T-cell (primary cell): ENCODE data around the gene PTX4. TPM values are rescaled to one million over a fixed set of nuclear protein-coding genes. Genes with fewer than 3 reads are reported as not detected.

Source experiments
- ATAC-seq, 4 experiments: fragments of 200-7000 bp in 3 of 4; fragments of 150-1000 bp in 1 of 4; cut with Tn5 transposase; replicated peaks in 1 of 4; 1 replicate in 3 of 4; 2 replicates in 1 of 4; pipeline ENCODE4 v1.10.0; 2021; ENCODE audit warnings: moderate library complexity in 3 of 4, mild to moderate bottlenecking in 2 of 4, moderate number of reproducible peaks in 1 of 4
- CTCF ChIA-PET, 2 donors: fragments of 300-600 bp; sonication (Branson Sonifier 250); formaldehyde crosslinking; loops; one replicate each; lab custom pipeline; 2022; ENCODE audit warnings: antibody characterized with exemption in 2 of 2; lab: Charles Lee
- POLR2A ChIA-PET, 2 donors: fragments of 300-600 bp; sonication (Branson Sonifier 250); formaldehyde crosslinking; loops; one replicate each; lab custom pipeline; 2022; ENCODE audit warnings: antibody characterized with exemption in 2 of 2; lab: Charles Lee
- DNase-seq, 35 experiments: peaks; one replicate each; pipeline versions ENCODE4 v3.0.0 to v3.0.0-alpha.2; 2013 to 2023
- H3K27ac ChIP-seq: one replicate; pipeline ENCODE4 v1.5.1; 2013; ENCODE audit warnings: low read length
- H3K27me3 ChIP-seq, 2 experiments: replicated peaks in 1 of 2; 1 replicate in 1 of 2; 2 replicates in 1 of 2; pipeline versions ENCODE4 v1.6.1 to v1.7.0; 2013; ENCODE audit warnings: low read length in 1 of 2, mixed read lengths in 1 of 2; ENCODE audit not compliant: control insufficient read depth in 2 of 2, insufficient read depth in 2 of 2; ENCODE audit errors: extremely low read depth in 1 of 2
- H3K36me3 ChIP-seq, 2 donors: 1 replicate in 1 of 2; 2 replicates in 1 of 2; pipeline versions ENCODE4 v1.6.1 to v1.7.0; 2013; ENCODE audit warnings: low read length in 1 of 2; ENCODE audit not compliant: control insufficient read depth in 2 of 2, insufficient read depth in 1 of 2; ENCODE audit errors: extremely low read depth in 1 of 2
- H3K4me1 ChIP-seq, 2 experiments: 1 replicate in 1 of 2; 2 replicates in 1 of 2; pipeline versions ENCODE4 v1.6.1 to v1.7.0; 2013; ENCODE audit warnings: low read length in 2 of 2, mixed read lengths in 1 of 2; ENCODE audit not compliant: insufficient read depth in 2 of 2, control insufficient read depth in 1 of 2; ENCODE audit errors: extremely low read depth in 1 of 2
- H3K4me3 ChIP-seq, 2 donors: 1 replicate in 1 of 2; 2 replicates in 1 of 2; pipeline versions ENCODE4 v1.5.1 to v1.7.0; 2013; ENCODE audit warnings: mild to moderate bottlenecking in 2 of 2, low read length in 1 of 2, moderate library complexity in 1 of 2; ENCODE audit not compliant: control insufficient read depth in 1 of 2; ENCODE audit errors: extremely low read depth in 1 of 2
- H3K9me3 ChIP-seq: 2 replicates; pipeline ENCODE4 v1.7.0; 2013
- H3K27ac Mint-ChIP-seq, 2 donors: one replicate each; pipeline ENCODE4 v1.8.0; 2020 to 2021; ENCODE audit warnings: mild to moderate bottlenecking in 2 of 2, mixed read lengths in 2 of 2
- H3K27me3 Mint-ChIP-seq, 2 donors: one replicate each; pipeline ENCODE4 v1.8.0; 2021 to 2022; ENCODE audit warnings: mixed read lengths in 2 of 2
- H3K36me3 Mint-ChIP-seq: one replicate; pipeline ENCODE4 v1.8.0; 2021; ENCODE audit warnings: mixed read lengths
- H3K4me1 Mint-ChIP-seq, 3 donors: one replicate each; pipeline ENCODE4 v1.8.0; 2020 to 2022; ENCODE audit warnings: mixed read lengths in 3 of 3, mild to moderate bottlenecking in 1 of 3
- H3K4me3 Mint-ChIP-seq, 3 donors: one replicate each; pipeline ENCODE4 v1.8.0; 2020 to 2022; ENCODE audit warnings: mild to moderate bottlenecking in 3 of 3, mixed read lengths in 3 of 3, moderate library complexity in 3 of 3
- H3K9me3 Mint-ChIP-seq, 3 donors: one replicate each; pipeline ENCODE4 v1.8.0; 2020 to 2022; ENCODE audit warnings: mixed read lengths in 3 of 3
- WGBS: methylation state at CpG from one replicate; pipeline ENCODE4 v1.1.5; 2013; ENCODE audit warnings: missing lambda C conversion rate; ENCODE audit not compliant: insufficient coverage; 5-methylcytosine and 5-hydroxymethylcytosine counted together
- total RNA-seq, 35 experiments: library from RNA in 6 of 35; stranded (reverse) in 6 of 35; fragments of 120-200 nt in 1 of 35; gene quantifications; one replicate each; pipeline versions ENCODE4 v1.2.1 to v1.2.4 and lab custom pipeline; 2013 to 2026

PTX4 gene
- total RNA-seq, 5 donors from 2014 or later (not counting 1 experiment from before 2014, with no cell fraction given) = 0.26 TPM; not detected in 4

GRCh38 chr16:1514507-1514906 lies 25.8 kb upstream of the PTX4 start:
- Mint-ChIP-seq H3K9me3 (peaks cover 7% of the 10 kb centered on the region in 3 donors), H3K4me1 (no peaks in the 10 kb centered on the region), H3K4me3 (no peak overlapping the region), H3K27me3 (no peaks in the 10 kb centered on the region), H3K36me3 (peaks cover 8% of the 10 kb centered on the region), H3K27ac (no peak overlapping the region)
- 100% methylated on average over 1 of the region's 3 CpGs for WGBS
- ChIA-PET CTCF (no interaction called here), POLR2A (interaction anchor here in 1 of 2 donors (0.6 kb wide), 1 partner anchor 124 kb away, joined by 4 read pairs; no protein-coding TSS in a partner anchor)
- ATAC-seq (no peak), DNase-seq (no peak)
- Histone ChIP-seq H3K36me3 (peaks cover 10 to 11% of the 10 kb centered on the region in 2 donors), H3K4me3 (no peak overlapping the region), H3K27ac (no peak overlapping the region), H3K27me3 (no peaks in the 10 kb centered on the region), H3K9me3 (peaks cover 2% of the 10 kb centered on the region), H3K4me1 (no peaks in the 10 kb centered on the region)

- WGBS = 97% methylated on average over 14 of the region's 15 CpGs
These were observed 24.0 kb upstream of the PTX4 start for GRCh38 chr16:1512774-1513173.

DNA sequence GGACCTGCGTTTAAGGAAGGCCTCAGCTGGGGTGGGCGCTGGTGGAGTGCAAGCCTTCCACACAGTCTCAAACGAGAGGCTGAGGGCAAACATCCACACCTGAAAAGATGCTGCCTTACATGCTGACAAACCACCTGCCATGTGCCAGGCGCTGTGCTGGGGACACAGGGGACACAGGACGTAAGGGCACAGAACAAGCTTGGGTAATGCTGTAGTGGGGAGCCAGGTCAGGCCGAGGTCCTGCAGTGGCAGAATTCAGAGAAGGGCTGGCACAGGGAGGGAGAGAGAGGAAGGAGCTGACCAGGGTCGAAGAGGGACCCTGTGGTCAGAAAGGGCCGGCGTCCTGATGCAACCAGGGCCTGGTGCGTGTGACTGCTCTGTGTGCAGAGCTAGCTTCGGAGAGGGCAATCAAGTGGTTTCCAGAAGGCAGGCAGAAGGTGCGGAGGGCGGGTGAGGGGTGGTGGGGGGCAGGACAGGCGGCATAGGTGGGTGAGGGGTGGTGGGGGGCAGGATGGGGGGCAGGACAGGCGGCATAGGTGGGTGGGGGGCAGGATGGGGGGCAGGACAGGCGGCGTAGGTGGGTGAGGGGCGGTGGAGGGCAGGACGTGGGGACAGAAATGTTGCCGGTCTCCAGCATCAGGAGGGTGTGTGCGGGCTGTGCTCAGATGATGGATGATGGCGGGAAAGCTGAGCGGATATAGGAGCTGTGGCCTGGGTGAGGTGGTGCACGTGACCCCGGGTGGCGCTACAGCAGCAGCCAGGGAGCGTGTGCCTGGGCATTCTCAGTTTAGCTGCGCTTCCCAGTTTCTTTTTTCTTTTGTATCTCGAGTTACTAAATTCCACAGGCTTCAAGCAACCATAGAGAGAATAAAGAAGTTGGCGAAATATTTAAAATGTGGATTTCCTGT lies 23.2 kb upstream of the PTX4 start:
- no peaks in the 10 kb centered on the region for H3K4me1 Mint-ChIP-seq
- Histone ChIP-seq H3K27me3 (no peaks in the 10 kb centered on the region), H3K9me3 (peaks cover 2% of the 10 kb centered on the region), H3K4me3 (no peak overlapping the region), H3K27ac (no peak overlapping the region), H3K36me3 (peaks cover 5 to 9% of the 10 kb centered on the region in 2 donors), H3K4me1 (no peaks in the 10 kb centered on the region)
- peaks cover 8% of the 10 kb centered on the region for H3K36me3 Mint-ChIP-seq
- ATAC-seq (no peak), DNase-seq (no peak)
- POLR2A ChIA-PET = no interaction called here
- H3K9me3 Mint-ChIP-seq = peaks cover 7% of the 10 kb centered on the region in 3 donors
- H3K27me3 Mint-ChIP-seq = no peaks in the 10 kb centered on the region
- CTCF ChIA-PET = no interaction called here
- no peak overlapping the region for H3K4me3 Mint-ChIP-seq
- 74% methylated on average over 14 of the region's 30 CpGs for WGBS
- no peak overlapping the region for H3K27ac Mint-ChIP-seq

More at GRCh38 chr16:1512774-1513173, 24.0 kb upstream of the PTX4 start:
- H3K36me3 Mint-ChIP-seq = peaks cover 8% of the 10 kb centered on the region
- DNase-seq (no peak), ATAC-seq (no peak)
- H3K4me3 ChIP-seq = no peak overlapping the region
- H3K4me3 Mint-ChIP-seq = no peak overlapping the region
- ChIA-PET CTCF (no interaction called here), POLR2A (no interaction called here)
- no peak overlapping the region for H3K27ac Mint-ChIP-seq
- no peaks in the 10 kb centered on the region for H3K27me3 Mint-ChIP-seq
- no peaks in the 10 kb centered on the region for H3K4me1 ChIP-seq
- peaks cover 2% of the 10 kb centered on the region for H3K9me3 ChIP-seq
- H3K9me3 Mint-ChIP-seq = peaks cover 7% of the 10 kb centered on the region in 3 donors
- no peaks in the 10 kb centered on the region for H3K27me3 ChIP-seq
- H3K27ac ChIP-seq = no peak overlapping the region
- H3K4me1 Mint-ChIP-seq = no peaks in the 10 kb centered on the region
- peaks cover 5 to 9% of the 10 kb centered on the region in 2 donors for H3K36me3 ChIP-seq

DNA sequence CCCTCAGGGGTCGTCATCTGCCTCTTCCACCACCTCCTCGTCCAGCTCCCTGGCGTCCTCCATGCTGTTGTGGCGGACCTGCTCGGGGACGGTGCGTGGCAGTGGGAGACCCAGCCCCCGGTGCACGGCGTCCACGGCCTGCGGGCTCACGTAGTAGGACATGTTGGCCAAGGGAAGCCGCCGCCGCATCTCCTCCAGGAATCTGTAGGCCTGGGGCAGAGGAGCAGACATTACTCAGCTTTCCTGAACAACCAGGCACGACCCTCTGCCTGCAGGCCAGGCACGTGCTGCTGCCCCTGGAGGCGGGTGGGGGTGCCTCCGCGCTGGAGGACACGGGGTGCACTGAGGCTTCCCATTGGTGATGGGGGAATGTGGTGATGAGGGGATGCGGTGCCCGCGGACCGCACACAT lies 22.2 kb upstream of the PTX4 start:
- peaks cover 9% of the 10 kb centered on the region in 2 donors for H3K36me3 ChIP-seq
- DNase-seq (no peak), ATAC-seq (no peak)
- 94% methylated on average over 22 of the region's 26 CpGs for WGBS
- Mint-ChIP-seq H3K36me3 (peaks cover 8% of the 10 kb centered on the region), H3K9me3 (peaks cover 7% of the 10 kb centered on the region in 3 donors), H3K27ac (no peak overlapping the region), H3K4me1 (no peaks in the 10 kb centered on the region), H3K4me3 (no peak overlapping the region), H3K27me3 (no peaks in the 10 kb centered on the region)
- ChIA-PET POLR2A (no interaction called here), CTCF (no interaction called here)
- H3K9me3 ChIP-seq = peaks cover 2% of the 10 kb centered on the region
- no peaks in the 10 kb centered on the region for H3K27me3 ChIP-seq
- no peak overlapping the region for H3K27ac ChIP-seq
- no peaks in the 10 kb centered on the region for H3K4me1 ChIP-seq
- no peak overlapping the region for H3K4me3 ChIP-seq

DNA sequence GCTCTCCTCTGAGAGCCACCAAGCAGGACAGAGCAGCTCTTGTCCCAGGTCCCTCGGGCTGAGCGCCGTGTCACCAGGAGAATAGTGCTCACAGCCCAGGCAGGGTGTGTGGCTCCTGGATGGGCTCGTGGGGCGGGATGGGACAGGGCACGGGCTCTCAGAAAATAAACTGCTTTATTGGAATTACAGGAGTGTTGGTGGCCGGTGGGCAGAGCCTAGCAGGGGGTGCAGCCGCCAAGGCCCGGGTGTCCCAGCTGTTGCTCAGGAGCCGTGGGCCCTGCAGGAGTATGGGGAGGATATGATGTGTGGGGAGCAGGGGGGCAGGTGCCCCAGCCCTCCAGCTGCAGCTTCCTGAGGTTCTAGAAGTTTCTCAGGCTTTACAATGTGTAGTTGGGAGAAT lies 21.5 kb upstream of the PTX4 start:
- ChIA-PET CTCF (no interaction called here), POLR2A (no interaction called here)
- no peaks in the 10 kb centered on the region for H3K27me3 Mint-ChIP-seq
- peaks cover 7% of the 10 kb centered on the region in 3 donors for H3K9me3 Mint-ChIP-seq
- Histone ChIP-seq H3K27me3 (no peaks in the 10 kb centered on the region), H3K4me1 (no peaks in the 10 kb centered on the region), H3K36me3 (peaks cover 9% of the 10 kb centered on the region in 2 donors), H3K27ac (no peak overlapping the region), H3K4me3 (no peak overlapping the region), H3K9me3 (peaks cover 2% of the 10 kb centered on the region)
- no peak overlapping the region for H3K27ac Mint-ChIP-seq
- 99% methylated on average over 7 of the region's 10 CpGs for WGBS
- peaks cover 8% of the 10 kb centered on the region for H3K36me3 Mint-ChIP-seq
- no peaks in the 10 kb centered on the region for H3K4me1 Mint-ChIP-seq
- no peak overlapping the region for H3K4me3 Mint-ChIP-seq
- ATAC-seq (no peak), DNase-seq (no peak)

DNA sequence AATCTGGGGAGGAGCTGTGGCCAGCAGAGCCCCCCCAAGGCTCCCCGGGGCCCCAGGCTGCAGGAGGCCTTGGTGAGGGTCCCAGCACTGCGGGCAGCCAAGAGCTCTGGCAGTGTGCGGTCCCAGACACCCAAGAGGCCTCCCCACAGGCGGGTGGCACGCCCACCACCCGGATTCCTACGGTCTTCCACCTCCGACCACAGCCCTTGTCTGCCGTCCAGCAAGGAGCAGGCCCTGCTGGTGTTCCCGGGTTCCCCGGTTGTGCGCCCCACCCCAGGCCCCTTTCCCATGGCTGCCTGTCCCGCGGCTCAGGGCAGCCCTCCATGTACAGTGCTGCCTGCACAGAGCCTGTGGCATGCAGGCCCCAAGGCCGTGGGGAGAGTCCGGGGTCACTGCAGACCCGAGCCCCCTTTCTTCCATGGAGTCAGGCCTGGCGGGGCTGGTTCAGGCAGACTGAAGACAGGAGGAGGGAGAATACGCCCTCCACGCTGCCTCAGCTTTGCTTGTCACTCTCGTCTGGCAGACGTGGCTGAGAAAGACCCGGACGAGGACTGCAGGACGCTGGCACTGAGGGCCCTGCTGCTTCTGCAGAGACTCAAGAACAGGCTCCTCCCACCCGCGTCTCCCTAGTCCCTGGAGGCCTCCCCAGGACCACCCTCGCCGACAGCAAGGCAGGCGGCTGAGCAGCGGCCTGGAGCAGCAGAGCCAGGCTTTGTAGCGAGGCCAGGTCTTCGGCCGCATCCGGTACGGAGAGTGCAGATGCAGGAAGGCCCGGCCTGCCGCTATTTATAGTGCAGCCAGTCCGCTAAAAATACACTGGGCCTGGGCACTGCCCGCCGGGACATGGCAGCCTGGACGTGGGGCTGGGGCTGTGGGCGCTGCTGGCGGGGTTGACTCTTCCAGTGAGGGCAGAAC lies 20.8 kb upstream of the PTX4 start:
- ChIA-PET POLR2A (no interaction called here), CTCF (no interaction called here)
- H3K27ac Mint-ChIP-seq = no peak overlapping the region
- no peaks in the 10 kb centered on the region for H3K27me3 Mint-ChIP-seq
- WGBS = 92% methylated on average over 42 of the region's 44 CpGs
- no peaks in the 10 kb centered on the region for H3K27me3 ChIP-seq
- H3K36me3 Mint-ChIP-seq = peaks cover 4% of the 10 kb centered on the region
- H3K4me3 Mint-ChIP-seq = no peak overlapping the region
- peaks cover 9% of the 10 kb centered on the region in 2 donors for H3K36me3 ChIP-seq
- H3K4me1 ChIP-seq = no peaks in the 10 kb centered on the region
- H3K4me3 ChIP-seq = no peak overlapping the region
- peaks cover 2 to 3% (median 2%) of the 10 kb centered on the region in 3 donors for H3K9me3 Mint-ChIP-seq
- DNase-seq (no peak), ATAC-seq (no peak)
- no peak overlapping the region for H3K27ac ChIP-seq
- no peaks in the 10 kb centered on the region for H3K9me3 ChIP-seq
- no peaks in the 10 kb centered on the region for H3K4me1 Mint-ChIP-seq
